HG02970 (cell line): ENCODE measurements around the gene NPPC.
A peak's percentile ranks its signal among the peaks of the same experiment; 100 is the strongest.
"Not testable (repeated sequence)": the region's sequence is repeated elsewhere in the genome, so short reads cannot be mapped to it uniquely, and the experiment has no call there.

ENCODE experiments used
- ATAC-seq: cut with Tn5 transposase; IDR thresholded peaks from one replicate; pipeline ENCODE4 v1.9.1; 2021; ENCODE audit warnings: mild to moderate bottlenecking, moderate library complexity, moderate number of reproducible peaks; ENCODE audit not compliant: unreplicated experiment, low FRiP score

The NPPC gene, protein sequence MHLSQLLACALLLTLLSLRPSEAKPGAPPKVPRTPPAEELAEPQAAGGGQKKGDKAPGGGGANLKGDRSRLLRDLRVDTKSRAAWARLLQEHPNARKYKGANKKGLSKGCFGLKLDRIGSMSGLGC

GRCh38 chr2:231926180-231926741 is at the start of gene NPPC:
NPPC (minus strand) TSS chr2:231926396; CDS start chr2:231926249, 147 bp downstream.
- ATAC-seq = no peak

GRCh38 chr2:231975001-231975400 is 48.8 kb upstream of the NPPC start:
- no peak for ATAC-seq

DNA sequence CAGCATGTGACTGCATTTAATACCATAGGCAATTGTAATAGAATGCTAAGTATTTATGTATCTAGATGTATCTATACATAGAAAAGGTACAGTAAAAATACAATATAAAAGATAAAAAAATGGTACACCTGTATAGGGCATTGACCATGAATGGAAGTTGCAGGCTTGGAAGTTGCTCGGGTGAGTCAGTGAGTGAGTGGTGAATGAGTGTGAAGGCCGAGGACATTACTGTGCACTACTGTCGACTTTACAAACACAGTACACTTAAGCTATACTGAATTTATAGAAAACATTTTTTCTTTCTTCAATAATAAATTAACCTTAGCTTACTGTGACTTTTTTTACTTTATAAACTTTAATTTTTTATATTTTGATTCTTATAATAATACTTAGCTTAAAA is 44.3 kb upstream of the NPPC start:
- no peak for ATAC-seq

DNA sequence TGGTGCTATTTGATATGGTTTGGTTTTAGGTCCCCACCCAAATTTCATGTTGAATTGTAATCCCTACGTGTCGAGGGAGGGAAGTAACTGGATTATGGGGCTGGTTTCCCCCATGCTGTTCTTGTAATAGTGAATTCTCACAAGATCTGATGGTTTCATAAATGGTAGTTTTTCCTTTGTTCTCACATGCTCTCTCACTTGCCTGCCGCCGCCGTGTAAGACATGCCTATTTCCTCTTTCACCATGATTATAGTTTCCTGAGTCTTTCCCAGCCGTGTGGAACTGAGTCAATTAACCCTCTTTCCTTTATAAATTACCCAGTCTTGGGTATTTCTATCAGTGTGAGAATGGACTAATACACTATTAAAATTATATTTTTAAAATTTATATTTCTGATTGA is 42.6 kb upstream of the NPPC start:
- ATAC-seq = no peak

GRCh38 chr2:231966886-231967285 is 40.7 kb upstream of the NPPC start:
- no peak for ATAC-seq

DNA sequence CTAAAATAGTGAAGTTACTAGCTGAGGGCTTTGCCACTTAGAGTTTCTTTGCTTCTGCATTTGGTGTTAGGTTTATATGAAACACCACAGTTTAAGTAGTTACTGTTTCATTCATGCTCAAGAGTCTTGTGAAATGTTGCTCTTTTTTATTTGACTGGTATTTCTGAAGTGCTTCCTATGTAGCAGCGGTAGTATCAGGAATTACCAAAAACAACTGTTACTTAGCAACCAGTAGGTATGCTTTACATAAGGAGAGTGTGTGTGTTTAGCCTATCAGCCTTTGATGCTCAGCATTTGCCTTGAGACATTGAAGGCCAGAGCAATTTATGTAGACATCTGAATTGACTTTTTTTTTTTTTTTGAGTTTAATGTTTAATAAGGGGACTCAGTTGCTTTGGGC is 38.9 kb upstream of the NPPC start:
- no peak for ATAC-seq

- ATAC-seq = peak; percentile 88
These were observed 35.4 kb upstream of the NPPC start, which contains the start of gene DIS3L2 for GRCh38 chr2:231961349-231962166. DIS3L2 (plus strand) TSS chr2:231961713; CDS start chr2:232014928, 53,215 bp downstream.

- ATAC-seq = no peak
These were observed 34.7 kb upstream of the NPPC start for GRCh38 chr2:231960810-231961348.

DNA sequence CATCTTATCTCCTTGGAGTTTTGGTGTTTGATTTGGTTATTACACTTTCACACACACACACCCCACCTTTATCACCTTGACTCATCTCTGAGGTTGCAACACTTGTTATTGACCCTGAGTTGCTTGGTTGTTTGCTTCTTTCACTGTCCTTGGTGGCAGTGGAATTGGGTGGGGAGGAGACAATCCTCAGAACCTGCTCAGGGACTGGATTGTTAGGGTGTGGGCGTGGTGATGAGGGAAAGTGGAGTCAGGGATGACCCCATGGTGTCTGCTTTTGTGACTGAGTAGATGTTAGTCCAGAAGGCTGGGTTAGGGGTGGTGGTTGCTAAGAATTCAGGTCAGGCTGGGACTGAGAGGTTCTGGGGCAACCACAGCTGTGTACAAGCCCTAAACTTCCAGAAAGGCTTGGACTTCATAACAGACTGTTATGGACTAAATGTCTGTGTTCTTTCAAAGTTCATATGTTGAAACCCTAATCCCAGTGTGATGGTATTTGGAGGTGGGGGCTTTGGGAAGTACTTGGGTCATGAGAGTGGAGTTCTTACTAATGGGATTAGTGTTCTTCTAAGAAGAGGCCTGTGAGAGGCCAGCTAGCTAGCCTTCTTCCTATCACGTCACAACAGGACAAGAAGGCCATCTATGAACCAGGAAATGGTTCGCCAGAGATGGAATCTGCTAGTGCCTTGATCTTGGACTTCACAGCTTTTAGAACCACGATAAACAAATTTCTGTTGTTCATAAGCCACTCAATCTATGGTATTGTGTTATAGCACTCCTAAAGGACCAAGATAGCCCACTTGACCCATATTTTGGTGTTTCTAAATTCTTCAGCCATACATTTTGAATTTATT is 31.9 kb upstream of the NPPC start:
- no peak for ATAC-seq

DNA sequence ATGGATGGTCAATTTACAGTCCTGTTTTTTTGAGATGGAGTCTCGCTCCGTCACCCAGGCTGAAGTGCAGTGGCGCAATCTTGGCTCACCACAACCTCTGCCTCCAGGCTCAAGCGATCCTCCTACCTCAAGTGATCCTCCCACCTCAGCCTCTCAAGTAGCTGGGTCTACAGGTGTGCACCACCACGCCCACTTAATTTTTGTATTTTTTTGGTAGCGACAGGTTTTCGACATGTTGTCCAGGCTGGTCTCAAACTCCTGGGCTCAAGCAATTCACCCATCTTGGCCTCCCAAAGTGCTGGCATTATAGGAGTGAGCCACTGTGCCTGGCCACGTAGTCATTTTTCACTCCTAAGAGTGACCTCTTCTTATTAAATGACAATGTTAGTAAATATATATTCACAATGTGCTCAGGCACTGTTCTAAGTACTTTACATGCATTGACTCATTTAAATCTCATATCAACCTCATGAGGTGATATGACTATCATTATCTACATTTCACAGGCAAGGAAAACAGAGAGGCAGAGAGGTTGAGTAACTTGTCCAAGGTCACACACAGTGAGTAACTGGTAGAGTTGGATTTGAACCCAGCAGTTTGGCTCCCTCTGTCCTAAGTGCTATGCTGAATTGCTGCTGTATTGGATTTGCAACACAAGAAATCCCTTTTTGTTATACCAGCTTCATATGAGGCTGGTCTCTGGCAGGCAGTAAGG is 29.7 kb upstream of the NPPC start:
- ATAC-seq = no peak

DNA sequence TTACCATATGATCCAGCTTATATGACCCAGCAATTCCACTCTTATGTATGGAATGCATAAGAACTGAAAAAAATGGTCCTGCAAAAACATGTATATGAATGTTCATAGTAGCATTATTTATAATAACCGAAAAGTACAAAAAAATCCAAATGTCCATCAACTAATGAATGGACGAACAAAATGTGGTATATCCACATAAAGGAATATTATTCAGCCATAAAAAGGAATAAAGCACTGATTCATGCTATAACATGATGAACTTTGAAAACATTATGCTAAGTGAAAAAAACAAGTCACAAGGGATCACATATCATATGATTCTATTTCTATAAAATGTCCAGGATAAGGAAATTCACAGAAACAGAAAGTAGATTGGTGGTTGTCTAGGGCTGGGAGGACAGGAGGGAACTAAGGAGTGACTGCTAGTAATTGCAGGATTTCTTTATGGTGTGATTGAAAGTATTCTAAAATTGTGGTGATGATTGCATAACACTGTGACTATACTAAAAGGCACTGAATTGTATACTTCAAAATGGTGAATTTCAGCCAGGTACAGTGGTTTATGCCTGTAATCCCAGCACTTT is 25.3 kb upstream of the NPPC start:
- no peak for ATAC-seq

DNA sequence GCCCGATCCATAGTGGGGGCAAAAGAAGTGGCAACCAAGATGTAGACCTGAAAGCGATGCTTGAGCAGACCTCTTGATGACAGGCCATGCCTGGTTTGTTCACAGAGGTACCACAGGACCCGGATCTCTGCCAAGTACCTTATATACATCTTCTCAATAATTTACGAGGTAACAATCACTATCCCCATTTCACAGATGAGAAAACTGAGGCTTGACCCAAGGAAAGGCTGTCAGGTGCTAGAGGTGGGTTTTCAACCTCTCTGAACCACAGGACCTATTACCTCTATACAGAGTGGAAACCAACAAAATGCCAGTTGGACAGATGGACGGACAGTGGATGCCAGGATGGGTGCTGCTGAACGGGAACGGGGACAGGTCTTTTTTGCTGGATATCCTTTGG is 21.5 kb upstream of the NPPC start:
- no peak for ATAC-seq

- not testable (repeated sequence) for ATAC-seq
These were observed 20.9 kb upstream of the NPPC start for GRCh38 chr2:231947112-231947511.

DNA sequence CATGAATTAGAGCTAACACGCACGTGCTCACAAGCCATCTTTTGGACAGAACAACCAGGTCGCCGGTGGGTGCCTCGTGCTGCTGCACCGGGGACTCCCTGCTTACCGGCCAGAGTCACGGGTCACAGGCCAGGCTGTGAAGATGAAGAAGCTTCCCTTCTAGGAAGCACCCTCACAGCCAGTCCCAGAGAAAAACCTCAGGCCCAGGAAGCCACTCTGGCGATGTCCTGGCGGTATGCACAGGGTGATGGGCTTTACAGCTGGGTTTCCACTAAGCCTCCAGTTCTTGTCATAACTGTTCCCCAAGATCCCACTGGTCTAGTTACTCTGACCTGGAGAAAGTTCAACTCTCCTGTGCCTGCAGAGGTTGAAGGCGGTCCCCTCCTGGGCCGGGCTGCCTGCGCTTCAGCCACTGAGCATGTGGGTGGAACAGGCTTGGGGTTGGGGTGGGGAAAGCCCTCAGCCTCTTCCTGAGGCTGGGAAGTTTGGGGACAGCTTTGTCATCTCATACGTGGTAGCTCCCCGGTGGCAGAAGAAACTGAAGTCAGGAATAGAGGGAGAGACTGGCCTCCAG is 20.1 kb upstream of the NPPC start:
- ATAC-seq = no peak

DNA sequence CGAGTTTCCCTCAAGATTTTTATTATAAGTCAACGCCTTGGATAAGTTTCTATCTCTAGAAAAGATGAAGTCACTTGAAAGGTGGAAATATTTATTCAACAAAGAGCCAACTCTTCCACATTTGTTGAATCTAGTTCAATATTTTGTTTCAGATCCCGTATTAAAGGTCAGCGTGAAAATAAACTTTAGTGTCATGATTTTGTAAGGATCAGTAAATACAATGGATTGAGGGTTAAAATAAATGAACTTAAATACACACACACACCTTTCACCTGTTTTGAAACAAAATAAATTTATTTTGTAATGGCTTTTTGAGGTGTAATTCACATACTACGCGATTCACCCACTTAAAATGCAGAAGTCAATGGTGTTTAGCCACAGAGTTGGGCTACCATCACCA is 16.0 kb upstream of the NPPC start:
- no peak for ATAC-seq

DNA sequence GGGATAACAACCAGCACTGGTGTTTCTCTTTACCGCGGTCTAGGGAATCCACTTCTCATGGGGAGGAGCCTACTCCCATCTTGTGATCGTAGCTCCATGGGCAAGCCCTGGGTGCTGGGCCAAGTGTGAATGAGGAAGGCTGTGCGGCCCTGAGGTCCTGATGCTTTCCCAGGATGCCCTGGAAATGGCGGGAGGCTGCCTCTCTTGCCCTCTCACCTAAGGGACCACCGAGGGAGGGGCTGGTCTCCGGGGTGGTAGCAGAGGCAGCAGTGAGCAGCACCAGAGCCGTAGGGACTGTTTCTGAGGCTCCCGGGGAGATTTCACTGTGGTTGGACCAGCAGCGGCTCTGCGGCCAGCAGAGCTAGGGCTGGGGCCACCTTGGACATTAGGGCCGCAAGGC is 15.5 kb upstream of the NPPC start:
- no peak for ATAC-seq

DNA sequence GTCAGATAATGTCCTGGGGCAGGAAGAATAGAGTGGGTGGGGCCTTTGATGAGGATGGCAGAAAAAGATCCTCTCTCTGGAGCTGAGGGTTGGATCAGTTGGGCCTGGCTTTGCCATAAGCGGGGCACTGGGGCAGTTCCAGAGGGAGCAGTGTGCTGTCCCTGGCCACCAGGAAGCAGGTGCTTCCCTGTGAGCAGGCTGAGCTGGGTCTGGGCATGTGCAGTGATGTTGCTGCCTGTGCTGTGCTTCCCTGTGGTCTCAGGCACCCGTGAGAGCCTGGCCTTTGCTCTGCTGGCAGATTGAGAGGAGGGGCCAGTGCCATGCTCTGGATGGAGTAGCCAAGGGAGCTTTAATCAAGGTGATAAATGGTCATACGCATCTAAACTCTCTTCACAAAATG is 14.6 kb upstream of the NPPC start:
- ATAC-seq = no peak

GRCh38 chr2:231939022-231939421 is 12.8 kb upstream of the NPPC start:
- ATAC-seq = no peak

DNA sequence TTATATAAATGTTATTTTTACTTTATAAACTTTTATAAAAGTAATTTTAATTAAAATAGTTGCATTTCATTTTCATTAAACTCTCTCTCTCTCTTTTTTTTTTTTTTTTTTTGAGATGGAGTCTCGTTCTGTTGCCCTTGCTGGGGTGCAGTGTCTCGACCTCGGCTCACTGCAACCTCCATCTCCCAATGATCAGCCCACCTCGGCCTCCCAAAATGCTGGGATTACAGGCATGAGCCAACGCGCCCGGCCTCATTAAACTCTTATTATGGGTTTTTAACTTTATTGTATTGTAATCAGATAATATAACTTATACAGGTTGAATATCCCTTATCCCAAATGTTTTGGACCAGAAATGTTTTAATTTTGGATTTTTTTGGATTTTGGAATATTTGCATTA is 10.9 kb upstream of the NPPC start:
- ATAC-seq = no peak
